Testis (tissue), 3 donors: ENCODE results near the gene RGR. TPM values are rescaled to one million over a fixed set of nuclear protein-coding genes. Genes with fewer than 3 reads are reported as not detected.

Source experiments
- DNase-seq: peaks from one replicate; pipeline ENCODE4 v3.0.0-alpha.2; 2019
- H3K27ac ChIP-seq, 2 donors: fragments of 200-600 bp; sonication (generic); one replicate each; pipeline ENCODE4 v1.5.1; 2019
- H3K27me3 ChIP-seq: fragments of 200-600 bp; sonication (generic); one replicate; pipeline ENCODE4 v1.5.1; 2019
- H3K36me3 ChIP-seq: fragments of 200-600 bp; sonication (generic); one replicate; pipeline ENCODE4 v1.5.1; 2017; ENCODE audit warnings: low read depth; ENCODE audit errors: missing control alignments
- H3K4me1 ChIP-seq: fragments of 200-600 bp; sonication (generic); one replicate; pipeline ENCODE4 v1.5.1; 2019
- H3K4me3 ChIP-seq, 2 donors: fragments of 200-600 bp; sonication (generic); one replicate each; pipeline ENCODE4 v1.5.1; 2017 to 2019
- H3K9me3 ChIP-seq: fragments of 200-600 bp; sonication (generic); one replicate; pipeline ENCODE4 v1.5.1; 2017
- POLR2A ChIP-seq: fragments of 450-650 bp; IDR thresholded peaks from one replicate; pipeline ENCODE4 v1.6.1; 2017; ENCODE audit warnings: antibody characterized with exemption, mild to moderate bottlenecking, moderate library complexity
- WGBS, 2 donors: methylation state at CpG; one replicate each; pipeline ENCODE4 v1.1.5; 2018; 5-methylcytosine and 5-hydroxymethylcytosine counted together
- intact Hi-C: fragments of 100-400 bp; cut with DNase I; formaldehyde crosslinking; loops from one replicate; pipeline ENCODE4 v1.15.1; 2023; ENCODE audit warnings: low total_unique reads
- polyA plus RNA-seq: library from polyadenylated mRNA; stranded (reverse); fragments of 350-450 nt; fragmentation: Illumina TruSeq; extraction: RNeasy Lipid Tissue Mini Kit (QIAGEN cat#74804); gene quantifications from one replicate; pipeline ENCODE4 v1.2.3, GENCODE V29; 2014; ENCODE audit warnings: low read depth, low replicate concordance; ENCODE audit not compliant: insufficient read depth
- total RNA-seq, 2 donors: library from RNA; depleted of rRNA; stranded (reverse); fragments of >200 nt; gene quantifications; one replicate each; pipeline ENCODE4 v1.2.3, GENCODE V29; 2016
- TF ChIP-seq, protein P1 (sequence below), 3 experiments: fragments of 450-650 bp in 2 of 3; fragments of 200-600 bp in 1 of 3; sonication (generic) in 1 of 3; IDR thresholded peaks; one replicate each; pipeline ENCODE4 v1.5.1; 2016 to 2019; ENCODE audit warnings: antibody characterized with exemption in 3 of 3, mild to moderate bottlenecking in 2 of 3, moderate library complexity in 1 of 3

The RGR gene
- total and polyA plus RNA-seq, 3 donors from 2014 or later = 2.2 to 5.9 (median 3.7) TPM

- no peaks in the 10 kb centered on the region for H3K9me3 ChIP-seq
Measured at GRCh38 chr10:84198206-84198915, 46.5 kb upstream of the RGR start.

GRCh38 chr10:84200537-84201243 lies 44.2 kb upstream of the RGR start:
- no peak for DNase-seq
- Histone ChIP-seq H3K9me3 (no peaks in the 10 kb centered on the region), H3K27me3 (no peaks in the 10 kb centered on the region), H3K36me3 (no peaks in the 10 kb centered on the region), H3K4me1 (no peaks in the 10 kb centered on the region), H3K27ac (no peak overlapping the region), H3K4me3 (no peak overlapping the region)
- 60 to 73% methylated on average over 7 to 10 of the region's 11 CpGs for whole genome bisulfite sequencing, 2 donors
- TF ChIP-seq, protein P1, sequence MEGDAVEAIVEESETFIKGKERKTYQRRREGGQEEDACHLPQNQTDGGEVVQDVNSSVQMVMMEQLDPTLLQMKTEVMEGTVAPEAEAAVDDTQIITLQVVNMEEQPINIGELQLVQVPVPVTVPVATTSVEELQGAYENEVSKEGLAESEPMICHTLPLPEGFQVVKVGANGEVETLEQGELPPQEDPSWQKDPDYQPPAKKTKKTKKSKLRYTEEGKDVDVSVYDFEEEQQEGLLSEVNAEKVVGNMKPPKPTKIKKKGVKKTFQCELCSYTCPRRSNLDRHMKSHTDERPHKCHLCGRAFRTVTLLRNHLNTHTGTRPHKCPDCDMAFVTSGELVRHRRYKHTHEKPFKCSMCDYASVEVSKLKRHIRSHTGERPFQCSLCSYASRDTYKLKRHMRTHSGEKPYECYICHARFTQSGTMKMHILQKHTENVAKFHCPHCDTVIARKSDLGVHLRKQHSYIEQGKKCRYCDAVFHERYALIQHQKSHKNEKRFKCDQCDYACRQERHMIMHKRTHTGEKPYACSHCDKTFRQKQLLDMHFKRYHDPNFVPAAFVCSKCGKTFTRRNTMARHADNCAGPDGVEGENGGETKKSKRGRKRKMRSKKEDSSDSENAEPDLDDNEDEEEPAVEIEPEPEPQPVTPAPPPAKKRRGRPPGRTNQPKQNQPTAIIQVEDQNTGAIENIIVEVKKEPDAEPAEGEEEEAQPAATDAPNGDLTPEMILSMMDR (IDR thresholded peaks at IDR 0.05) = no peak
- intact Hi-C loops = no loop called here

More at GRCh38 chr10:84198206-84198915, 46.5 kb upstream of the RGR start:
- H3K27me3 ChIP-seq = no peaks in the 10 kb centered on the region
- H3K4me1 ChIP-seq = peaks cover 8% of the 10 kb centered on the region
- H3K27ac ChIP-seq = no peak overlapping the region
- no peak for DNase-seq
- no peak overlapping the region for H3K4me3 ChIP-seq
- 85 to 88% methylated on average over 6 to 7 of the region's 7 CpGs for WGBS, 2 donors
- no peak for TF ChIP-seq POLR2A
- TF ChIP-seq, protein P1 (IDR thresholded peaks at IDR 0.05) = no peak
- intact Hi-C loops = no loop called here
- H3K36me3 ChIP-seq = no peaks in the 10 kb centered on the region

- WGBS, 2 donors = 57% methylated on average over 6 of the region's 6 CpGs
- no peak overlapping the region for H3K27ac ChIP-seq
- TF ChIP-seq, protein P1 (IDR thresholded peaks at IDR 0.05) = no peak
- no peak for TF ChIP-seq POLR2A
- no peak overlapping the region for H3K4me3 ChIP-seq
- no peaks in the 10 kb centered on the region for H3K36me3 ChIP-seq
- intact Hi-C loops = no loop called here
- H3K27me3 ChIP-seq = no peaks in the 10 kb centered on the region
- H3K9me3 ChIP-seq = no peaks in the 10 kb centered on the region
- no peak for DNase-seq
- H3K4me1 ChIP-seq = no peaks in the 10 kb centered on the region
Measured at GRCh38 chr10:84201244-84201606, 43.6 kb upstream of the RGR start.

DNA sequence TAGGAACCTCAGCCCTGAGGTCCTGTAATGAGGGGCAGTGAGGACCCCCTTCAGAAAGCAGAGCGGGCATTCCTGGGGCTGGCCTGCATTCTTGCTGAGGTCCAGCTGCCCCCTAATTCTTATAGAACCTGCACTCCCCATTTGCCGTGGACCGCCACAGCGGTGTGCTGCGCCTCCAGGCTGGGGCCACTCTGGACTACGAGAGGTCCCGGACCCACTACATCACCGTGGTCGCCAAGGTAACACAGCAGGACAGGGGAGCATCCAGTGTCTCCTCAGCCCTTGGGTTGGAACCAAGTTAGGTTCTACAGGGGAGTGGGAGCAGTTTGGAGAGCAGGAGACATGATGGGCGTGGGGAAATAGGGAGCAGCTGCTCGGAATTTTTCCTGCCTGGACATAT lies 43.2 kb upstream of the RGR start:
- H3K27ac ChIP-seq = no peak overlapping the region
- no peaks in the 10 kb centered on the region for H3K9me3 ChIP-seq
- no peak for TF ChIP-seq POLR2A
- TF ChIP-seq, protein P1 (IDR thresholded peaks at IDR 0.05) = no peak
- no peaks in the 10 kb centered on the region for H3K36me3 ChIP-seq
- no peak overlapping the region for H3K4me3 ChIP-seq
- intact Hi-C loops = no loop called here
- H3K27me3 ChIP-seq = no peaks in the 10 kb centered on the region
- 90 to 96% methylated on average over 4 to 11 of the region's 11 CpGs for WGBS, 2 donors
- no peak for DNase-seq
- no peaks in the 10 kb centered on the region for H3K4me1 ChIP-seq
